RWPE1 (cell line): Measurements from ENCODE around the gene DARS1.
A peak's percentile ranks its signal among the peaks of the same experiment; 100 is the strongest.

Source experiments
- CTCF ChIA-PET: fragments of 350-600 bp; sonication (Branson Sonifier 250); formaldehyde crosslinking; extraction: SDS; loops from one replicate; lab custom pipeline; 2021; lab: Yijun Ruan, JAX
- POLR2A ChIA-PET: fragments of 400-600 bp; formaldehyde crosslinking; extraction: SDS; loops from one replicate; lab custom pipeline; 2020; ENCODE audit warnings: antibody characterized with exemption; ENCODE audit not compliant: low non-redundant PET; lab: Yijun Ruan, JAX
- DNase-seq: peaks from one replicate; pipeline ENCODE4 v3.0.0; 2012; ENCODE audit warnings: low spot score
- H3K27ac ChIP-seq: fragments of 450-650 bp; 2 replicates; pipeline ENCODE4 v1.5.1; 2017
- CTCF ChIP-seq: fragments of 450-650 bp; conservative IDR thresholded peaks from 2 replicates; pipeline ENCODE4 v1.5.1; 2017; ENCODE audit warnings: low read depth, mild to moderate bottlenecking

Gene DARS1

DNA sequence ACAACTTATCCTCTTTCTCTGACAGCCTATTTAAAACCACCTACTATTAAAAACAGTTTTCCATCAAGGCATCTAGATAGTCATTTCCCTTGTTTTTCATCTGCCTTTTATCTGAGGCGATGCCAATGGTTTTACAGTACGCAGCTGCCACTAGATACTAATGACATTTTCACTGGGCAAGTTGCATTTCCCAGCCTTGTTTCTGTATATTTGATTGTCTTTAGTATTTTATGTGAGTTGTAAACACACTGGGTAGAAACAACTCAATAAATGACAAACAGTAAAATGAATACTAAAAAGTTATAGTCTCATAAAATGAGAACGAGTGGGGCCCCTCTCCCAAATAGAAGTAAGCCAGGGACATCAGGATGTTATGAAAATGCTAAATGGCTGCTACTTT lies 8.9 kb upstream of the DARS1 start:
- CTCF ChIA-PET = no interaction called here
- DNase-seq = no peak
- H3K27ac ChIP-seq = no peak overlapping the region
- POLR2A ChIA-PET = no interaction called here
- no peak for TF ChIP-seq CTCF

- H3K27ac ChIP-seq = no peak overlapping the region
- no peak for TF ChIP-seq CTCF
- no peak for DNase-seq
- ChIA-PET POLR2A (no interaction called here), CTCF (no interaction called here)
These were observed 8.0 kb upstream of the DARS1 start for GRCh38 chr2:135993421-135993820.

GRCh38 chr2:135991861-135992260 lies 6.4 kb upstream of the DARS1 start:
- ChIA-PET CTCF (no interaction called here), POLR2A (no interaction called here)
- no peak for DNase-seq
- no peak for TF ChIP-seq CTCF
- no peak overlapping the region for H3K27ac ChIP-seq

DNA sequence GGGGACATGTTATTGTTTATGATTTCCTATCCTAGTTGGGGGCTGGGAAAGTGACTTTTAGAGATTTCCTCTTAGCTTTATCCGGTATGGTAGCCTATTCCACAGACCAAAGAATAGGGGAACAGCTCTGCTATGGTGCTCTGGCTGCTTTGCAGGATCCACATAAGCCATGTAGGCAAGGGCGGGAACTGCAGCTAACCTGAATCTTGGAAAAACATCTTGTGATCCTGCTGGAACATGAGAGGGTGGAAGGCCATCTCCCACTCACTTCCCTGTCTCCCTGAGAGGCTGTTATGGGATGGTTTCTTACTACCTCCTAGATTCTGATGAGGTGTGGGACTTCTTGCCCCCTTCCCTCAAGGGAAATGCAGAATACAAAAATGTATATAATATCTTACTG lies 2.0 kb upstream of the DARS1 start:
- DNase-seq = no peak
- H3K27ac ChIP-seq = no peak overlapping the region
- TF ChIP-seq CTCF = no peak
- ChIA-PET CTCF (interaction anchor here (0.6 kb wide), 1 partner anchor 1818 kb away, joined by 7 read pairs; no protein-coding TSS in a partner anchor), POLR2A (no interaction called here)

DNA sequence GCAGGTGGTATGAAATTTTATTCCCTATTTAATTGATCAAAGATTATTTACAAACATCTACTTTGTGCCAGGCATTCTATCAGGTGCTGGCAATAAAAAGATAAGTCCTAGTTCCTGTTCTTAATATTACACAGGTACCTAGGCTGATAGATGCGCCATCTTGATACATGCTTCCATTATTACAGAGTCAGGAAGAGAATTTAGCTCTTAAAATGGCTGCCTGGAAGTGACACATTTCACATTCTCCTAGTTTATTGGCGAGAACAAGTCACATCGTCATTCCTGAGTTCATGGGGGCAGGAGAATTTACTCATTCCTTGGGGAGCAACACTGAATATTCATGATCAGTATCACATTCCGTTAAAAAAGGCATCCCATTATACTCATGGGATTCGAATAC lies 1.1 kb upstream of the DARS1 start:
- DNase-seq = no peak
- POLR2A ChIA-PET = no interaction called here
- TF ChIP-seq CTCF = no peak
- H3K27ac ChIP-seq = no peak overlapping the region
- CTCF ChIA-PET = interaction anchor here (0.6 kb wide), 1 partner anchor 1507 kb away, joined by 3 read pairs; no protein-coding TSS in a partner anchor

DNA sequence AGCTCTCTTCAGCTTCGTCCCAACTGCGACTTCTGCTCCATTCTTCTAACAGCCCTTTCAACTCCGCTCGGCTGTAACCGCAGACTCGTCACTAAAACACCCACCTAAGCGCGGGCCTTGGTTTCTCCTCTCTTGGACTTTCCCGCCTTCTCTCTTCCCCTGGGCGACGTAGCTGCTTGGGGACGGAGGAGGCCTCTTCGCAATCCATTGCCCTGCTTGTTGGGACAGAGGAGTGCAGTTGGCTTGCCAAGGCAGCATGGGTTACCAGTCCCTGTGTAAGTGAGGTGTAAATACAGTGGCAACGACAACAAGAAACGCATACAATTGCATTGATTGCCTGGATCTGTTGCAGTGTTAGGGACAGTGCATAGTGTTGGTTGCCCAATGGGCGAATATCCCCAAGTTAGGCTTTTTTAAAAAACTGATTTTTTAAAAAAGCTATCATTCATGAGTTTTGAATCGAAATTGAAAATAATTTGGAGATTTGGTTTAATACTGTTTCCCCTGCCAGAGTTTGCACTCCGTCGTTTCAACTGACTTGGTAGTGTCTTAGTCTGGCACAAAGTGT lies 484 bp upstream of the DARS1 start:
- ChIA-PET POLR2A (interaction anchor here (0.8 kb wide), 1 partner anchor 224 kb away, joined by 3 read pairs; no protein-coding TSS in a partner anchor), CTCF (interaction anchor here (0.6 kb wide), 1 partner anchor 1506 kb away, joined by 3 read pairs; no protein-coding TSS in a partner anchor)
- no peak for TF ChIP-seq CTCF
- peak overlapping the region; percentile 93 for H3K27ac ChIP-seq
- no peak for DNase-seq
